ENCODE results near the gene UBE4A. TPM values are rescaled to one million over a fixed set of nuclear protein-coding genes. Genes with fewer than 3 reads are reported as not detected.
A peak's percentile ranks its signal among the peaks of the same experiment; 100 is the strongest.

The UBE4A gene
- total and polyA plus RNA-seq, 9 of the 15 experiments (the other 6 are each of a cell fraction or from before 2014, with no cell fraction given) = 13.5 to 45.2 (median 26.8) TPM

DNA sequence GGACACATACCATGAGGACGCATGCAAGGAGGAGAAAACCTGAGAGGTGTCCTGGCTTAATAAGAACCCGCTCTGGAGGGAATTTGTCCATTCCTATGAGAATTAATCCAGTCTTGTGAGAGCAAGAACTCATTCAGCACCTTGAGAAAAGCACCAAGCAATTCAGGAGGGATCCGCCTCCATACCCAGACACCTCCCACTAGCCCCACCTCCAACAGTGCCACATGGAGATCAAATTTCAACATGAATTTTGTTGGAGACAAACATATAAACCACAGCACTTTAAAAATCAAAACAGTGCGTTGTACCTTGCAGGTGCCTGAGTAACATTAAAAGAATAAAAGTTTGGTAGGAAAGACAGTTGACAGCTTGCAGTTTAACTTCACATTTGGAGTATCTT is 11.4 kb downstream of the UBE4A start (continued):
- no peak for TF ChIP-seq ZNF444 (CRISPR knock-in tag; IDR thresholded peaks at IDR 0.05)
- TF ChIP-seq, protein P1, sequence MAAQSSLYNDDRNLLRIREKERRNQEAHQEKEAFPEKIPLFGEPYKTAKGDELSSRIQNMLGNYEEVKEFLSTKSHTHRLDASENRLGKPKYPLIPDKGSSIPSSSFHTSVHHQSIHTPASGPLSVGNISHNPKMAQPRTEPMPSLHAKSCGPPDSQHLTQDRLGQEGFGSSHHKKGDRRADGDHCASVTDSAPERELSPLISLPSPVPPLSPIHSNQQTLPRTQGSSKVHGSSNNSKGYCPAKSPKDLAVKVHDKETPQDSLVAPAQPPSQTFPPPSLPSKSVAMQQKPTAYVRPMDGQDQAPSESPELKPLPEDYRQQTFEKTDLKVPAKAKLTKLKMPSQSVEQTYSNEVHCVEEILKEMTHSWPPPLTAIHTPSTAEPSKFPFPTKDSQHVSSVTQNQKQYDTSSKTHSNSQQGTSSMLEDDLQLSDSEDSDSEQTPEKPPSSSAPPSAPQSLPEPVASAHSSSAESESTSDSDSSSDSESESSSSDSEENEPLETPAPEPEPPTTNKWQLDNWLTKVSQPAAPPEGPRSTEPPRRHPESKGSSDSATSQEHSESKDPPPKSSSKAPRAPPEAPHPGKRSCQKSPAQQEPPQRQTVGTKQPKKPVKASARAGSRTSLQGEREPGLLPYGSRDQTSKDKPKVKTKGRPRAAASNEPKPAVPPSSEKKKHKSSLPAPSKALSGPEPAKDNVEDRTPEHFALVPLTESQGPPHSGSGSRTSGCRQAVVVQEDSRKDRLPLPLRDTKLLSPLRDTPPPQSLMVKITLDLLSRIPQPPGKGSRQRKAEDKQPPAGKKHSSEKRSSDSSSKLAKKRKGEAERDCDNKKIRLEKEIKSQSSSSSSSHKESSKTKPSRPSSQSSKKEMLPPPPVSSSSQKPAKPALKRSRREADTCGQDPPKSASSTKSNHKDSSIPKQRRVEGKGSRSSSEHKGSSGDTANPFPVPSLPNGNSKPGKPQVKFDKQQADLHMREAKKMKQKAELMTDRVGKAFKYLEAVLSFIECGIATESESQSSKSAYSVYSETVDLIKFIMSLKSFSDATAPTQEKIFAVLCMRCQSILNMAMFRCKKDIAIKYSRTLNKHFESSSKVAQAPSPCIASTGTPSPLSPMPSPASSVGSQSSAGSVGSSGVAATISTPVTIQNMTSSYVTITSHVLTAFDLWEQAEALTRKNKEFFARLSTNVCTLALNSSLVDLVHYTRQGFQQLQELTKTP (IDR thresholded peaks at IDR 0.05; ENCODE audit: low read depth in 1 of 2, partially characterized antibody in 2 of 2) = no peak
- TF ChIP-seq, protein P2, sequence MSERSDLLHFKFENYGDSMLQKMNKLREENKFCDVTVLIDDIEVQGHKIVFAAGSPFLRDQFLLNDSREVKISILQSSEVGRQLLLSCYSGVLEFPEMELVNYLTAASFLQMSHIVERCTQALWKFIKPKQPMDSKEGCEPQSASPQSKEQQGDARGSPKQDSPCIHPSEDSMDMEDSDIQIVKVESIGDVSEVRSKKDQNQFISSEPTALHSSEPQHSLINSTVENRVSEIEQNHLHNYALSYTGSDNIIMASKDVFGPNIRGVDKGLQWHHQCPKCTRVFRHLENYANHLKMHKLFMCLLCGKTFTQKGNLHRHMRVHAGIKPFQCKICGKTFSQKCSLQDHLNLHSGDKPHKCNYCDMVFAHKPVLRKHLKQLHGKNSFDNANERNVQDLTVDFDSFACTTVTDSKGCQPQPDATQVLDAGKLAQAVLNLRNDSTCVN (CRISPR knock-in tag; IDR thresholded peaks at IDR 0.05) = no peak

DNA sequence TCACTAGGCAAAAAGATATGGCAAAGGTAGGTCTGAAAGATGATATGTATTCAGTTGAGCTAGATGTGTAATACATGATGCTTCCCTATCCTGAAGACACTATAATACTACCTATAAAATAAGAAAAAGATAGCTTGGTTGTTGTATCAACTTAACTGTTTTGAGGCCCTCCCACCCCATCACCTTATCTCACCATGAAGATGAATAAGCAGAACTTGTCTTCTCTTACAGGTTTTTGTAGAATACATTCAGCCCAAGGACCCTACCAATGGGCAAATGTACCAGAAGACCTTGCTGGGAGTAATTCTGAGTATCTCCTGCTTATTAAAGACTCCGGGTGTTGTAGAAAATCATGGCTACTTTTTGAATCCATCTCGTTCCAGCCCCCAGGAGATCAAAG is 13.9 kb downstream of the UBE4A start:
- in situ Hi-C loops (cut with MboI) = no loop called here
- Histone ChIP-seq H4K20me1 (replicated peaks; ENCODE audit: control insufficient read depth, insufficient read depth, low read length) (no peaks in the 10 kb centered on the region), H3K27ac (ENCODE audit: extremely low read depth, low read depth, low read length) (no peak overlapping the region), H3K79me2 (ENCODE audit: control insufficient read depth, insufficient read depth, low read length) (no peaks in the 10 kb centered on the region), H3K9ac (ENCODE audit: insufficient read depth in 1 of 2, low read depth in 2 of 2, low read length in 2 of 2) (no peak overlapping the region), H3K4me3 (no peak overlapping the region), H3K9me1 (ENCODE audit: control insufficient read depth, insufficient read depth, low read length) (no peaks in the 10 kb centered on the region), H3K9me3 (replicated peaks; ENCODE audit: control insufficient read depth, insufficient read depth, low read depth, low read length) (no peaks in the 10 kb centered on the region), H3K4me1 (replicated peaks in 1 of 2; ENCODE audit: control insufficient read depth in 2 of 2, insufficient read depth in 2 of 2, low read length in 2 of 2) (peaks cover 0 to 6% of the 10 kb centered on the region in 2 experiments; a peak in 2 of 5 replicates), H2AFZ (ENCODE audit: low read depth, low read length) (no peak overlapping the region), H3K4me2 (ENCODE audit: insufficient read depth, low read length) (no peak overlapping the region; the same call in 1 of the 2 replicates), H3K27me3 (ENCODE audit: control insufficient read depth in 2 of 2, insufficient read depth in 2 of 2, low read length in 2 of 2) (no peaks in the 10 kb centered on the region), H3K36me3 (ENCODE audit: control insufficient read depth, insufficient read depth, low read length) (peaks cover 85% of the 10 kb centered on the region)
- intact Hi-C loops (cut with micrococcal nuclease) = no loop called here
- peak; percentile 47 for ATAC-seq
- no TSS peak for BruUV-seq (replicated peaks)
- DNase-seq (ENCODE audit: extremely low read depth in 1 of 4, low spot score in 3 of 4) = peak in 1 of 4 experiments; percentile 13
- no peak for FAIRE-seq
- CTCF ChIA-PET (ENCODE audit: low intra/inter-chr PET ratio) = no interaction called here
- POLR2A ChIA-PET = interaction anchor here (0.9 to 2.5 kb wide), 7 partner anchors 10 to 65 kb away, joined by 3 to 16 read pairs (median 4); partner anchors contain the start of genes CD3D and UBE4A
- TF ChIP-seq ZNF3 (CRISPR knock-in tag; IDR thresholded peaks at IDR 0.05) (no peak), NFE2 (IDR thresholded peaks at IDR 0.05; ENCODE audit: low read depth) (peak; percentile 69; the same call in 1 of the 2 replicates), MAFG (tag; conservative IDR thresholded peaks at IDR 0.05) (0 out of 2 replicates have a peak, but pooled peaks have one; percentile 5), C11orf30 (IDR thresholded peaks at IDR 0.05; ENCODE audit: low read depth) (peak; percentile 54; the same call in 1 of the 2 replicates), FOXJ3 (CRISPR knock-in tag; IDR thresholded peaks at IDR 0.05) (no peak)
- WGBS (ENCODE audit: insufficient coverage, low coverage, missing lambda C conversion rate) = 67% methylated on average over 2 of the region's 2 CpGs

Measured in K562 (cell line).